Adipocyte (in vitro differentiated cells): ENCODE results near the gene RCCD1.

Experiments used
- DNase-seq: peaks from one replicate; pipeline ENCODE4 v3.0.0-alpha.2; 2015; ENCODE audit warnings: low read depth
- H3K27me3 ChIP-seq: replicated peaks from 2 replicates; pipeline ENCODE4 v1.7.0; 2013; ENCODE audit warnings: mild to moderate bottlenecking, low read length, moderate library complexity; ENCODE audit not compliant: control insufficient read depth, insufficient read depth
- H3K36me3 ChIP-seq: 2 replicates; pipeline ENCODE4 v1.7.0; 2013; ENCODE audit warnings: low read length, mild to moderate bottlenecking, moderate library complexity; ENCODE audit not compliant: control insufficient read depth, insufficient read depth, severe bottlenecking
- H3K4me1 ChIP-seq: 2 replicates; pipeline ENCODE4 v1.7.0; 2013; ENCODE audit warnings: mild to moderate bottlenecking, low read length, moderate library complexity; ENCODE audit not compliant: control insufficient read depth, insufficient read depth
- H3K4me3 ChIP-seq: 2 replicates; pipeline ENCODE4 v1.7.0; 2013; ENCODE audit warnings: mild to moderate bottlenecking, low read length, moderate library complexity
- H3K9ac ChIP-seq: 2 replicates; pipeline ENCODE4 v1.7.0; 2013; ENCODE audit warnings: mild to moderate bottlenecking, low read length, moderate library complexity
- H3K9me3 ChIP-seq: 2 replicates; pipeline ENCODE4 v1.7.0; 2013; ENCODE audit warnings: mild to moderate bottlenecking, low read length, moderate library complexity; ENCODE audit not compliant: control insufficient read depth

The RCCD1 gene

GRCh38 chr15:90957791-90958190 is 3.1 kb downstream of the RCCD1 start:
- no peaks in the 10 kb centered on the region for H3K27me3 ChIP-seq
- H3K4me3 ChIP-seq = peak overlapping the region; percentile 80
- no peak for DNase-seq
- H3K9ac ChIP-seq = peak overlapping the region; percentile 83
- peaks cover 16% of the 10 kb centered on the region for H3K4me1 ChIP-seq
- H3K36me3 ChIP-seq = peaks cover 26% of the 10 kb centered on the region
- no peaks in the 10 kb centered on the region for H3K9me3 ChIP-seq

- peaks cover 14% of the 10 kb centered on the region for H3K36me3 ChIP-seq
- no peak for DNase-seq
- no peak overlapping the region for H3K4me3 ChIP-seq
- no peaks in the 10 kb centered on the region for H3K27me3 ChIP-seq
- H3K9ac ChIP-seq = no peak overlapping the region
- peaks cover 16% of the 10 kb centered on the region for H3K4me1 ChIP-seq
- no peaks in the 10 kb centered on the region for H3K9me3 ChIP-seq
These were observed 4.4 kb downstream of the RCCD1 start for GRCh38 chr15:90959028-90959595.

- Histone ChIP-seq H3K27me3 (no peaks in the 10 kb centered on the region), H3K4me1 (peaks cover 16% of the 10 kb centered on the region), H3K4me3 (no peak overlapping the region), H3K9ac (no peak overlapping the region), H3K36me3 (peaks cover 14% of the 10 kb centered on the region), H3K9me3 (no peaks in the 10 kb centered on the region)
- peak; percentile 20 for DNase-seq
These were observed 5.2 kb downstream of the RCCD1 start for GRCh38 chr15:90959894-90960293.

- Histone ChIP-seq H3K9me3 (no peaks in the 10 kb centered on the region), H3K9ac (no peak overlapping the region), H3K27me3 (no peaks in the 10 kb centered on the region), H3K4me1 (peaks cover 16% of the 10 kb centered on the region), H3K36me3 (peaks cover 14% of the 10 kb centered on the region), H3K4me3 (no peak overlapping the region)
- no peak for DNase-seq
These were observed 5.8 kb downstream of the RCCD1 start for GRCh38 chr15:90960298-90961091.

GRCh38 chr15:90962021-90962420 is 7.3 kb downstream of the RCCD1 start:
- no peaks in the 10 kb centered on the region for H3K9me3 ChIP-seq
- H3K27me3 ChIP-seq = no peaks in the 10 kb centered on the region
- H3K4me1 ChIP-seq = peaks cover 9% of the 10 kb centered on the region
- peaks cover 23% of the 10 kb centered on the region for H3K36me3 ChIP-seq
- no peak for DNase-seq
- no peak overlapping the region for H3K4me3 ChIP-seq
- no peak overlapping the region for H3K9ac ChIP-seq

- Histone ChIP-seq H3K9ac (no peak overlapping the region), H3K36me3 (peaks cover 28% of the 10 kb centered on the region), H3K27me3 (no peaks in the 10 kb centered on the region), H3K9me3 (no peaks in the 10 kb centered on the region), H3K4me3 (no peak overlapping the region), H3K4me1 (no peaks in the 10 kb centered on the region)
- DNase-seq = no peak
These were observed 11.6 kb downstream of the RCCD1 start for GRCh38 chr15:90966262-90966661.

- no peaks in the 10 kb centered on the region for H3K27me3 ChIP-seq
- no peaks in the 10 kb centered on the region for H3K4me1 ChIP-seq
- H3K4me3 ChIP-seq = no peak overlapping the region
- no peak overlapping the region for H3K9ac ChIP-seq
- no peaks in the 10 kb centered on the region for H3K9me3 ChIP-seq
- DNase-seq = no peak
- peaks cover 19% of the 10 kb centered on the region for H3K36me3 ChIP-seq
These were observed 12.5 kb downstream of the RCCD1 start for GRCh38 chr15:90967206-90967605.

- Histone ChIP-seq H3K27me3 (no peaks in the 10 kb centered on the region), H3K4me3 (no peak overlapping the region), H3K9ac (no peak overlapping the region), H3K4me1 (no peaks in the 10 kb centered on the region), H3K36me3 (peaks cover 19% of the 10 kb centered on the region), H3K9me3 (no peaks in the 10 kb centered on the region)
- no peak for DNase-seq
These were observed 13.8 kb downstream of the RCCD1 start for GRCh38 chr15:90968434-90968833.

GRCh38 chr15:90970274-90970673 is 15.6 kb downstream of the RCCD1 start:
- Histone ChIP-seq H3K27me3 (no peaks in the 10 kb centered on the region), H3K9me3 (no peaks in the 10 kb centered on the region), H3K9ac (no peak overlapping the region), H3K4me1 (no peaks in the 10 kb centered on the region), H3K36me3 (peaks cover 19% of the 10 kb centered on the region), H3K4me3 (no peak overlapping the region)
- DNase-seq = no peak

- H3K27me3 ChIP-seq = no peaks in the 10 kb centered on the region
- no peaks in the 10 kb centered on the region for H3K4me1 ChIP-seq
- H3K9me3 ChIP-seq = no peaks in the 10 kb centered on the region
- DNase-seq = no peak
- H3K4me3 ChIP-seq = no peak overlapping the region
- H3K9ac ChIP-seq = no peak overlapping the region
- H3K36me3 ChIP-seq = peaks cover 9% of the 10 kb centered on the region
These were observed 17.4 kb downstream of the RCCD1 start for GRCh38 chr15:90972133-90972532.

- H3K9me3 ChIP-seq = no peaks in the 10 kb centered on the region
- H3K36me3 ChIP-seq = no peaks in the 10 kb centered on the region
- H3K4me3 ChIP-seq = no peak overlapping the region
- H3K9ac ChIP-seq = no peak overlapping the region
- no peaks in the 10 kb centered on the region for H3K4me1 ChIP-seq
- no peak for DNase-seq
- H3K27me3 ChIP-seq = no peaks in the 10 kb centered on the region
These were observed 19.5 kb downstream of the RCCD1 start for GRCh38 chr15:90974216-90974615.
